ENCODE measurements around the gene BBS5. TPM values are rescaled to one million over a fixed set of nuclear protein-coding genes. Genes with fewer than 3 reads are reported as not detected.

BBS5 gene
- 4.8 to 6.0 TPM (median 6.0 TPM) in 5 replicates for total RNA-seq (2022; extraction: Qiagen RNA extraction; ENCODE audit: low read depth)

DNA sequence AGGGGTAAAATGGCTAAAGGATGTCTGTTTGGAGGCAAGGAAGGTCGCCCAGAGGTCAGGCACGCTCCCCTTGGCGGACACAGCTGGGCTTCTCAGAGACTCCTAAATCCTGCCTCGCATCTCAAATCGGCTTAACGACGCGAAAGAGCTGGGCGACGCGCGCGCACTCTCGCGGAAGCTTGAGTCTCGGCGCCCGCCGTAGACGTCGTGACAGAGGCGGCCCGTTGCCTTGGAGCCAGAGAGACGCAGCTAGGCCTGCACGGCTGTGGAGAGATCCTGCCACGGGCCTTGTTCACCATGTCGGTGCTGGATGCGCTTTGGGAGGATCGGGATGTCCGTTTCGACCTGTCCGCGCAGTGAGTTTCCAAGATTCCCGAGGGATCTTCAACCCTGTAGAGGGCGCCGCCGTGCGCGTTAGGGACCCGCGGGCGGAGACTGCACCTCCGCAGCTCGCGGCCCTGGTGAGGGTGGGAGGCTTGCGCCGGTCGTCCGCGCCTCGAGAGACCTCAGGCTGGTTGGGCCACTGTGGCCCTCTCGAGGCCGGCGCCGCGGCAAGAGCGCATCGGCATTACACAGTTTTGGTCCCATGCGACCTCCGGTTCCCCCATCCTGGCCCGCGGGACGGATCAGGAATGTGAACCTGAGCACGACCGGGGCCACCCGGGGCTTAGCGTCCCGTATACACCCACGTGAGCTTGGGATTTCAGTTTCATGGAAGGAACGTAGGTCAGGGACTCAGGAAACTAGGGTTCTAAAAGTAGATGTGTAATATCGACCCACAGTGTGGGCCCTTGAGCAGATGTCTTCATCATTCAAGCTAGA, at the start of gene BBS5:
Gene BBS5, plus strand, starts transcription at position 238 of the 822 bp plus-strand sequence. Its CDS starts 60 bp downstream, at position 298.

DNA sequence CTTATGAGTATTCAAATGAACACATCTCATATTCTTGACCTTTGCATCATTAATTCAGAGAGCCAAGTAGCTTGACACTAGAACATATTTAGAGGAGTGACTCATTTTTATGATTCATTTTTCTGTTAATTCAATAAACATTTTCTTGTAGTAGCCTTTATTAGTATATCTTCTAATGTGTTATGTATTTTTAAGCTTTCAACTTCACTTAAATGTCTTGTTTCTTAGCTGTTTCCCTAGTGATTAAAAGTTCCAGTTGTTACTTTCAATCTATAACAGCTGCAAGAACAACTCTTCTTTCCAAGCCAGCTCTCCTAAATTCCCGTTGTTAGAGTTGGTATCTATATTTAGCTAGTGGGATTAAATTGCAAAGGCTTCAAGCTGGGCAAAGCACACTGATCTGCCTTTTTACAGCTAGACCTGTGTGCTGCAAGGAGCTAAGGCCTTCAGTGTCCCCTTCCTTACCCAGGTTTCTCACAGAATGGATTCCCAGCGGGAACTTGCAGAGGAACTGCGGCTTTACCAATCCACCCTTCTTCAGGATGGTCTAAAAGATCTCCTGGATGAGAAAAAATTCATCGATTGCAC, 30.1 kb downstream of the BBS5 start, which contains the start of gene KLHL41:
Gene KLHL41, plus strand, starts transcription at position 405 of the 588 bp plus-strand sequence. Its CDS starts 77 bp downstream, at position 482.

Other genes starting within 250 kb of the BBS5 start
- not detected in 5 replicates for gene LRP2, start 117.0 kb upstream of the BBS5 start, total RNA-seq (2022; extraction: Qiagen RNA extraction; ENCODE audit: low read depth)
- 0.08 to 0.17 TPM (median 0.11 TPM) in 4 of 5 replicates, not detected in the other for gene KLHL41, start 30.2 kb downstream of the BBS5 start, total RNA-seq (2022; extraction: Qiagen RNA extraction; ENCODE audit: low read depth)
- gene FASTKD1, start 94.4 kb downstream of the BBS5 start, total RNA-seq (2022; extraction: Qiagen RNA extraction; ENCODE audit: low read depth) = 18.8 to 30.4 TPM (median 21.9 TPM) in 5 replicates
- gene PPIG, start 104.9 kb downstream of the BBS5 start, total RNA-seq (2022; extraction: Qiagen RNA extraction; ENCODE audit: low read depth) = 28.9 to 41.3 TPM (median 37.7 TPM) in 5 replicates
- 0.13 to 0.81 TPM (median 0.42 TPM) in 5 replicates for gene CFAP210, start 214.9 kb downstream of the BBS5 start, total RNA-seq (2022; extraction: Qiagen RNA extraction; ENCODE audit: low read depth)
- gene PHOSPHO2, start 215.0 kb downstream of the BBS5 start, total RNA-seq (2022; extraction: Qiagen RNA extraction; ENCODE audit: low read depth) = 1.9 to 3.5 TPM (median 3.0 TPM) in 5 replicates

Data from A549 treated with GW870086 at 1 μM for 4 hours (cell line).